Omental fat pad (tissue), 4 donors: Measurements from ENCODE around the gene RPL32. TPM values are rescaled to one million over a fixed set of nuclear protein-coding genes. Genes with fewer than 3 reads are reported as not detected.
"Not testable (repeated sequence)": the region's sequence is repeated elsewhere in the genome, so short reads cannot be mapped to it uniquely, and the experiment has no call there.

Experiments
- ATAC-seq: fragments of 150-250 bp; one replicate; pipeline ENCODE4 v1.9.1; 2016; ENCODE audit warnings: mild to moderate bottlenecking, moderate library complexity; ENCODE audit not compliant: low FRiP score
- DNase-seq: peaks from one replicate; pipeline ENCODE4 v3.0.0-alpha.2; 2019; ENCODE audit warnings: low spot score
- CTCF ChIP-seq, 3 donors: fragments of 450-650 bp; IDR thresholded peaks; one replicate each; pipeline ENCODE4 v1.5.1; 2016 to 2017; ENCODE audit warnings: antibody characterized with exemption in 3 of 3, mild to moderate bottlenecking in 3 of 3, moderate library complexity in 2 of 3
- total RNA-seq, 4 donors: library from RNA; depleted of rRNA; stranded (reverse); fragments of >200 nt; gene quantifications; one replicate each; pipeline ENCODE4 v1.1.0, GENCODE V29; 2016

The RPL32 gene
- total RNA-seq, 4 donors from 2014 or later, result 796 to 1,017 (median 855) TPM

GRCh38 chr3:12884186-12884680 lies 42.9 kb upstream of the RPL32 start:
- no peak for DNase-seq
- no peak for ATAC-seq
- TF ChIP-seq CTCF (IDR thresholded peaks at IDR 0.05), result no peak

GRCh38 chr3:12882336-12883310 lies 41.3 kb upstream of the RPL32 start:
- TF ChIP-seq CTCF (IDR thresholded peaks at IDR 0.05), result no peak

GRCh38 chr3:12881858-12882257 lies 40.5 kb upstream of the RPL32 start:
- ATAC-seq, result not testable (repeated sequence)

More at GRCh38 chr3:12882336-12883310, 41.3 kb upstream of the RPL32 start:
- DNase-seq (no peak), ATAC-seq (no peak)

GRCh38 chr3:12879191-12879815 lies 37.9 kb upstream of the RPL32 start:
- ATAC-seq (no peak), DNase-seq (no peak)
- TF ChIP-seq CTCF (IDR thresholded peaks at IDR 0.05), result no peak

More at GRCh38 chr3:12881858-12882257, 40.5 kb upstream of the RPL32 start:
- not testable (repeated sequence) for DNase-seq

- not testable (repeated sequence) for DNase-seq, ATAC-seq
Measured at GRCh38 chr3:12878758-12879157, 37.4 kb upstream of the RPL32 start.

GRCh38 chr3:12878141-12878574 lies 36.8 kb upstream of the RPL32 start:
- DNase-seq, result no peak
- no peak for TF ChIP-seq CTCF (IDR thresholded peaks at IDR 0.05)
- ATAC-seq, result no peak

GRCh38 chr3:12877040-12877439 lies 35.7 kb upstream of the RPL32 start:
- ATAC-seq, result no peak
- DNase-seq, result no peak
- TF ChIP-seq CTCF (IDR thresholded peaks at IDR 0.05), result no peak
